ENCODE data around the gene ATG9B.
"Not testable (repeated sequence)": the region's sequence is repeated elsewhere in the genome, so short reads cannot be mapped to it uniquely, and the experiment has no call there.

Gene ATG9B

GRCh38 chr7:151057989-151058780, 33.9 kb upstream of the ATG9B start:
- DNase-seq (ENCODE audit: low read depth, low spot score), result peak; percentile 100

GRCh38 chr7:151057506-151057988, 33.3 kb upstream of the ATG9B start, which contains the start of gene CDK5:
TSS of gene CDK5 (minus strand) at chr7:151057897. CDS start at chr7:151057848, 49 bp downstream.
- no peak for DNase-seq (ENCODE audit: low read depth, low spot score)

- DNase-seq (ENCODE audit: low read depth, low spot score), result no peak
Observed at GRCh38 chr7:151056666-151057505, 32.6 kb upstream of the ATG9B start.

GRCh38 chr7:151056283-151056665, 32.0 kb upstream of the ATG9B start:
- no peak for DNase-seq (ENCODE audit: low read depth, low spot score)

GRCh38 chr7:151053751-151054150, 29.5 kb upstream of the ATG9B start:
- no peak for DNase-seq (ENCODE audit: low read depth, low spot score)

- no peak for DNase-seq (ENCODE audit: low read depth, low spot score)
Observed at GRCh38 chr7:151053096-151053495, 28.8 kb upstream of the ATG9B start.

- no peak for DNase-seq (ENCODE audit: low read depth, low spot score)
Observed at GRCh38 chr7:151051108-151051507, 26.8 kb upstream of the ATG9B start.

- no peak for DNase-seq (ENCODE audit: low read depth, low spot score)
Observed at GRCh38 chr7:151048911-151049463, 24.7 kb upstream of the ATG9B start.

GRCh38 chr7:151047976-151048815, 23.9 kb upstream of the ATG9B start, which contains the start of gene ASIC3:
TSS of gene ASIC3 (plus strand) at chr7:151048531. CDS start at chr7:151048886, 355 bp downstream.
- no peak for DNase-seq (ENCODE audit: low read depth, low spot score)

GRCh38 chr7:151046603-151047573, 22.6 kb upstream of the ATG9B start:
- DNase-seq (ENCODE audit: low read depth, low spot score), result no peak

GRCh38 chr7:151045967-151046366, 21.7 kb upstream of the ATG9B start:
- no peak for DNase-seq (ENCODE audit: low read depth, low spot score)

- DNase-seq (ENCODE audit: low read depth, low spot score), result no peak
Observed at GRCh38 chr7:151045262-151045661, 21.0 kb upstream of the ATG9B start.

GRCh38 chr7:151043959-151044358, 19.7 kb upstream of the ATG9B start:
- DNase-seq (ENCODE audit: low read depth, low spot score), result no peak

GRCh38 chr7:151043449-151043848, 19.2 kb upstream of the ATG9B start:
- not testable (repeated sequence) for DNase-seq (ENCODE audit: low read depth, low spot score)

- no peak for DNase-seq (ENCODE audit: low read depth, low spot score)
Observed at GRCh38 chr7:151040616-151041375, 16.5 kb upstream of the ATG9B start.

- no peak for DNase-seq (ENCODE audit: low read depth, low spot score)
Observed at GRCh38 chr7:151039850-151040548, 15.7 kb upstream of the ATG9B start.

- no peak for DNase-seq (ENCODE audit: low read depth, low spot score)
Observed at GRCh38 chr7:151038951-151039849, 14.9 kb upstream of the ATG9B start.

GRCh38 chr7:151035902-151036301, 11.6 kb upstream of the ATG9B start:
- no peak for DNase-seq (ENCODE audit: low read depth, low spot score)
